Neural progenitor cell (in vitro differentiated cells): Measurements from ENCODE around the gene IFNGR2. TPM values are rescaled to one million over a fixed set of nuclear protein-coding genes. Genes with fewer than 3 reads are reported as not detected.
"Not testable (repeated sequence)": the region's sequence is repeated elsewhere in the genome, so short reads cannot be mapped to it uniquely, and the experiment has no call there.

Experiments used
- DNase-seq: peaks from one replicate; pipeline ENCODE4 v3.0.0-alpha.2; 2016; ENCODE audit warnings: low spot score
- H2AFZ ChIP-seq: fragments of 200-600 bp; sonication (generic); replicated peaks from 2 replicates; pipeline ENCODE4 v1.6.1; 2016; ENCODE audit warnings: antibody characterized with exemption
- H3F3A ChIP-seq: fragments of 200-600 bp; sonication (generic); 2 replicates; pipeline ENCODE4 v1.6.1; 2016; ENCODE audit warnings: antibody characterized with exemption, low read depth
- H3K27ac ChIP-seq: fragments of 200-600 bp; sonication (generic); 2 replicates; pipeline ENCODE4 v1.5.1; 2016; ENCODE audit warnings: mild to moderate bottlenecking
- H3K27me3 ChIP-seq: fragments of 200-600 bp; sonication (generic); 2 replicates; pipeline ENCODE4 v1.6.1; 2016; ENCODE audit warnings: mild to moderate bottlenecking, moderate library complexity
- H3K36me3 ChIP-seq: fragments of 200-600 bp; sonication (generic); 2 replicates; pipeline ENCODE4 v1.5.1; 2016
- H3K4me1 ChIP-seq: fragments of 200-600 bp; sonication (generic); 2 replicates; pipeline ENCODE4 v1.6.1; 2016; ENCODE audit warnings: mixed run types
- H3K4me2 ChIP-seq: fragments of 200-600 bp; sonication (generic); 2 replicates; pipeline ENCODE4 v1.6.1; 2016
- H3K4me3 ChIP-seq: fragments of 200-600 bp; sonication (generic); 2 replicates; pipeline ENCODE4 v1.5.1; 2016
- H3K79me2 ChIP-seq: fragments of 200-600 bp; sonication (generic); 2 replicates; pipeline ENCODE4 v1.6.1; 2016; ENCODE audit warnings: low read depth
- H3K9ac ChIP-seq: fragments of 200-600 bp; sonication (generic); 2 replicates; pipeline ENCODE4 v1.6.1; 2016
- H3K9me3 ChIP-seq: fragments of 200-600 bp; sonication (generic); 2 replicates; pipeline ENCODE4 v1.5.1; 2016; ENCODE audit warnings: low read depth
- H4K20me1 ChIP-seq: fragments of 200-600 bp; sonication (generic); 2 replicates; pipeline ENCODE4 v1.6.1; 2016; ENCODE audit warnings: low read depth
- H3K27ac Mint-ChIP-seq: 3 replicates; pipeline ENCODE4 v1.8.0; 2021; ENCODE audit warnings: mixed read lengths
- H3K27me3 Mint-ChIP-seq: 2 replicates; pipeline ENCODE4 v1.8.0; 2022; ENCODE audit warnings: low read depth, mild to moderate bottlenecking, inconsistent platforms, moderate library complexity, mixed read lengths; ENCODE audit not compliant: insufficient read depth
- H3K36me3 Mint-ChIP-seq: 3 replicates; pipeline ENCODE4 v1.8.0; 2021; ENCODE audit warnings: mixed read lengths
- H3K4me1 Mint-ChIP-seq: 3 replicates; pipeline ENCODE4 v1.8.0; 2021; ENCODE audit warnings: mixed read lengths
- H3K4me3 Mint-ChIP-seq: 3 replicates; pipeline ENCODE4 v1.8.0; 2021; ENCODE audit warnings: mild to moderate bottlenecking, moderate library complexity, mixed read lengths
- H3K9me3 Mint-ChIP-seq: 3 replicates; pipeline ENCODE4 v1.8.0; 2020; ENCODE audit warnings: mixed read lengths
- EZH2 ChIP-seq: fragments of 200-600 bp; sonication (generic); IDR thresholded peaks from 2 replicates; pipeline ENCODE4 v1.6.1; 2017; ENCODE audit warnings: antibody characterized with exemption, mild to moderate bottlenecking, moderate library complexity
- EZH2phosphoT487 ChIP-seq: fragments of 200-600 bp; sonication (generic); IDR thresholded peaks from 2 replicates; pipeline ENCODE4 v1.6.1; 2017; ENCODE audit warnings: antibody characterized with exemption
- total RNA-seq: library from RNA; depleted of rRNA; stranded (reverse); fragments of >200 nt; gene quantifications from 2 replicates; pipeline ENCODE4 v1.2.3, GENCODE V29; 2015; ENCODE audit warnings: low replicate concordance
- TF ChIP-seq, protein P1 (sequence below): fragments of 200-600 bp; sonication (generic); IDR thresholded peaks from 2 replicates; pipeline ENCODE4 v1.5.1; 2017; ENCODE audit warnings: antibody characterized with exemption, mild to moderate bottlenecking

The IFNGR2 gene
- total RNA-seq, 1 donor from 2014 or later = 50.6 TPM

DNA sequence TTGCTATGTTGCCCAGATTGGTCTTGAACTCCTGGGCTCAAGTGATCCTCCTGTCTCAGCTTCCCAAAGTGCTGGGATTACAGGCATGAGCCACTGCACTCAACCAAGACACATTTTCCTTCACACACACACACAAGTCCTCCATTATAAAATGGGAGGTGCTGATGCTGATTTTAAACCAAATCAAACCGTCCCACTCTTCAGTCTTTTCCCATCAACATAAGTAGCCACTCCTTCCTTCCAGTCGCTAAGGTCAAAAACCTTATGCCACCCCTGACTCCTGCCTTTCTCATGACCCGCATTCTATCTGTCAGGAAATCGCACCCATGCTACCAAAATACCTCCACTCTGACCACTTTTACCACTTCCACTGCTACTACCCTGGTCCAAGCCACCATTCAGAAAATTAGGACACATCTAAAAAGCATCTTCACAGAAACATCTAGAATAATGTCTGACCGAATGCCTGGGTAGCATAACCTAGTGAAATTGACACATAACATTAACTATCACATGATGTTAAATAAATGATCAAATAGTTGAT is 28.0 kb upstream of the IFNGR2 start:
- H3K27ac ChIP-seq = no peak overlapping the region
- H3K9ac ChIP-seq = no peak overlapping the region
- peaks cover 9% of the 10 kb centered on the region for H3K9me3 Mint-ChIP-seq

DNA sequence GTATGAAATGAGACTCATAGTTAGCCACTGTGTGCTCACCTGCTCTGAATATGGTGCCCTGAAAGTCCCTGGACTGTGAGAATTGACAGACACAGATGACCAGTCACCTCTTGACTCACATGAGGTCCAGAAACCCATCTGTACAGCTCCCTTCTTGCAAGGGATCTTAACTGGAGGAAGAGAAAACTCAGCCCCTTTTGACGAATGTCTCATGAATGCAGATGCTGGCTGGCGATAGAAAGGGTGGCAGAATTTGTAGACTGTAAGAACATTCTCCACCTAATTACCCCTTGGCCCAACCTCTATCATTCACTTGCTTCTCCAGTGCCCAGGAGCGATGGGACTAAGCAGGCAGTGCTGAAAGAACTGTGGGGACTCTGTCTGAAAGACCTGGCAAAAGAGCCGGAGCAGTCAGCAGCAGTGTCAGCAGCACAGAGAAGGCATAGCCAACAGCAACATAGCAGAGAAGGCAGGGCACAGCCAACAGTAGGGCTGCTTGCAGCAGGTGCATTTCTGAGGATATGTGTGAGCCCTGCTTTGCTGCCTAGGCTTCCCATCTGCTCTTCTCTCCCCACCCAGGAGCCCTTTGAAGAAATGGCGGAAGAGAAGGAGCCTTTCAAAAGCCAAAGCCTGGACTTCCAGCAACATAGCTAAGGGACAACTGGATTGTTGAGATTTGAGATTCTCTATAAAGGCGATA is 25.8 kb upstream of the IFNGR2 start:
- H3K4me2 ChIP-seq = no peak overlapping the region
- H3K27me3 ChIP-seq = no peaks in the 10 kb centered on the region
- peak overlapping the region; percentile 45 for H2AFZ ChIP-seq
- no peaks in the 10 kb centered on the region for H3K79me2 ChIP-seq
- no peak overlapping the region for H3K4me3 ChIP-seq
- no peak for TF ChIP-seq EZH2phosphoT487
- no peak for TF ChIP-seq EZH2
- TF ChIP-seq, protein P1, sequence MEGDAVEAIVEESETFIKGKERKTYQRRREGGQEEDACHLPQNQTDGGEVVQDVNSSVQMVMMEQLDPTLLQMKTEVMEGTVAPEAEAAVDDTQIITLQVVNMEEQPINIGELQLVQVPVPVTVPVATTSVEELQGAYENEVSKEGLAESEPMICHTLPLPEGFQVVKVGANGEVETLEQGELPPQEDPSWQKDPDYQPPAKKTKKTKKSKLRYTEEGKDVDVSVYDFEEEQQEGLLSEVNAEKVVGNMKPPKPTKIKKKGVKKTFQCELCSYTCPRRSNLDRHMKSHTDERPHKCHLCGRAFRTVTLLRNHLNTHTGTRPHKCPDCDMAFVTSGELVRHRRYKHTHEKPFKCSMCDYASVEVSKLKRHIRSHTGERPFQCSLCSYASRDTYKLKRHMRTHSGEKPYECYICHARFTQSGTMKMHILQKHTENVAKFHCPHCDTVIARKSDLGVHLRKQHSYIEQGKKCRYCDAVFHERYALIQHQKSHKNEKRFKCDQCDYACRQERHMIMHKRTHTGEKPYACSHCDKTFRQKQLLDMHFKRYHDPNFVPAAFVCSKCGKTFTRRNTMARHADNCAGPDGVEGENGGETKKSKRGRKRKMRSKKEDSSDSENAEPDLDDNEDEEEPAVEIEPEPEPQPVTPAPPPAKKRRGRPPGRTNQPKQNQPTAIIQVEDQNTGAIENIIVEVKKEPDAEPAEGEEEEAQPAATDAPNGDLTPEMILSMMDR = no peak
- H3K27ac ChIP-seq = no peak overlapping the region
- peaks cover 4% of the 10 kb centered on the region for H3K4me1 Mint-ChIP-seq
- peak; percentile 20 for DNase-seq
- H3K27ac Mint-ChIP-seq = no peak overlapping the region
- no peaks in the 10 kb centered on the region for H4K20me1 ChIP-seq
- no peak overlapping the region for H3K9ac ChIP-seq
- no peaks in the 10 kb centered on the region for H3K9me3 Mint-ChIP-seq
- peaks cover 3% of the 10 kb centered on the region for H3K27me3 Mint-ChIP-seq
- H3K36me3 ChIP-seq = no peaks in the 10 kb centered on the region
- no peaks in the 10 kb centered on the region for H3F3A ChIP-seq
- no peaks in the 10 kb centered on the region for H3K9me3 ChIP-seq
- H3K36me3 Mint-ChIP-seq = no peaks in the 10 kb centered on the region
- H3K4me1 ChIP-seq = no peaks in the 10 kb centered on the region
- no peak overlapping the region for H3K4me3 Mint-ChIP-seq

More for the DNA sequence above, 28.0 kb upstream of the IFNGR2 start:
- no peak overlapping the region for H2AFZ ChIP-seq
- no peak overlapping the region for H3K4me3 Mint-ChIP-seq
- no peaks in the 10 kb centered on the region for H3K36me3 ChIP-seq
- no peaks in the 10 kb centered on the region for H3K4me1 ChIP-seq
- no peak overlapping the region for H3K4me3 ChIP-seq
- no peaks in the 10 kb centered on the region for H3K9me3 ChIP-seq
- H3K79me2 ChIP-seq = no peaks in the 10 kb centered on the region
- H4K20me1 ChIP-seq = no peaks in the 10 kb centered on the region
- no peaks in the 10 kb centered on the region for H3K4me1 Mint-ChIP-seq
- DNase-seq = no peak
- TF ChIP-seq, protein P1 = no peak
- TF ChIP-seq EZH2phosphoT487 (no peak), EZH2 (no peak)
- no peaks in the 10 kb centered on the region for H3K27me3 ChIP-seq
- H3F3A ChIP-seq = no peaks in the 10 kb centered on the region
- H3K36me3 Mint-ChIP-seq = no peaks in the 10 kb centered on the region
- H3K27me3 Mint-ChIP-seq = peaks cover 3% of the 10 kb centered on the region
- no peak overlapping the region for H3K27ac Mint-ChIP-seq
- H3K4me2 ChIP-seq = no peak overlapping the region

DNA sequence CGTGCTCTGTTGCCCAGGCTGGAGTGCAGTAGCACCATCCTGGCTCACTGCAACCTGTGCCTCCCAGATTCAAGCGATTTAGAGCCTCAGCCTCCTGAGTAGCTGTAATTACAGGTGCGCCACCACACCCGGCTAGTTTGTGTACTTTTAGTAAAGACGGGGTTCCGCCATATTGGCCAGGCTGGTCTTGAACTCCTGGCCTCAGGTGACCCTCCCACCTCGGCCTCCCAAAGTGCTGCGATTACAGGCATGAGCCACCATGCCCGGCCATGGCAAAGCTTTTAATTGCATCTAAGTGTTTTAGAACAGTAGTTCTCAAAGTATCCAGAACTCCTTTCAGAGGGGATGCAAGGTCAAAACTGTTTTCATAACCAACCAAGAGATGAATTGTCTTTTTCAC is 25.1 kb upstream of the IFNGR2 start:
- no peak overlapping the region for H3K4me2 ChIP-seq
- H2AFZ ChIP-seq = no peak overlapping the region
- no peaks in the 10 kb centered on the region for H3K79me2 ChIP-seq
- no peak overlapping the region for H3K9ac ChIP-seq
- TF ChIP-seq EZH2 (no peak), EZH2phosphoT487 (no peak)
- TF ChIP-seq, protein P1 = no peak
- Mint-ChIP-seq H3K27me3 (peaks cover 3% of the 10 kb centered on the region), H3K4me1 (peaks cover 11% of the 10 kb centered on the region), H3K36me3 (no peaks in the 10 kb centered on the region), H3K4me3 (no peak overlapping the region), H3K9me3 (no peaks in the 10 kb centered on the region), H3K27ac (no peak overlapping the region)
- H4K20me1 ChIP-seq = no peaks in the 10 kb centered on the region
- no peaks in the 10 kb centered on the region for H3F3A ChIP-seq
- H3K9me3 ChIP-seq = no peaks in the 10 kb centered on the region
- DNase-seq = no peak
- H3K27me3 ChIP-seq = no peaks in the 10 kb centered on the region
- no peak overlapping the region for H3K4me3 ChIP-seq
- H3K4me1 ChIP-seq = no peaks in the 10 kb centered on the region
- H3K27ac ChIP-seq = no peak overlapping the region
- H3K36me3 ChIP-seq = no peaks in the 10 kb centered on the region

DNA sequence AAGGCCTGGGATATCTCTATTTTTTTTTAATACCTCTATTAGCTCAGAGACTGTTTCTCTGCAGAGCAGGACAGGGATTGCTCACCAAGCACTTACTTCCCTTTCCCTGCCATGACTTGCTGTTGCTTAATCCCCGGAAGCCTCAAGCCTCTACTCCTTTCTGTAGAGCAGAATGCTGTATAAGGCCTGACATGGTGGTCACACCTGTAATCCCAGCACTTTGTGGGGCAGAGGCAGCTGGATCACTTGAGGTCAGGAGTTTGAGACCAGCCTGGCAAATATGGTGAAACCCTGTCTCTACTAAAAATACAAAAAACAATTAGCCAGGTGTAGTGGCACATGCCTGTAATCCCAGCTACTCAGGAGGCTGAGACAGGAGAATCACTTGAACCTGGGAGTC is 23.3 kb upstream of the IFNGR2 start:
- not testable (repeated sequence) for H3K27ac Mint-ChIP-seq, H2AFZ ChIP-seq, H3K27me3 Mint-ChIP-seq, H3K27me3 ChIP-seq, H3K27ac ChIP-seq, H3K4me3 Mint-ChIP-seq, H3K36me3 ChIP-seq, H3K79me2 ChIP-seq, H3K9me3 ChIP-seq, H3K4me3 ChIP-seq, H4K20me1 ChIP-seq, DNase-seq, H3K9me3 Mint-ChIP-seq, H3F3A ChIP-seq, H3K4me2 ChIP-seq, H3K4me1 ChIP-seq, H3K9ac ChIP-seq, H3K36me3 Mint-ChIP-seq
- H3K4me1 Mint-ChIP-seq = peaks cover 15% of the 10 kb centered on the region
